GM15510 (cell line): ENCODE results near the gene HHAT.

Experiments
- POLR2A ChIP-seq: IDR thresholded peaks from 3 replicates; pipeline ENCODE4 v1.6.1; 2011; ENCODE audit warnings: borderline replicate concordance; ENCODE audit not compliant: insufficient read length; ENCODE audit errors: extremely low read depth

The HHAT gene

GRCh38 chr1:210647406-210648333, 319.0 kb downstream of the HHAT start:
- TF ChIP-seq POLR2A, result no peak

DNA sequence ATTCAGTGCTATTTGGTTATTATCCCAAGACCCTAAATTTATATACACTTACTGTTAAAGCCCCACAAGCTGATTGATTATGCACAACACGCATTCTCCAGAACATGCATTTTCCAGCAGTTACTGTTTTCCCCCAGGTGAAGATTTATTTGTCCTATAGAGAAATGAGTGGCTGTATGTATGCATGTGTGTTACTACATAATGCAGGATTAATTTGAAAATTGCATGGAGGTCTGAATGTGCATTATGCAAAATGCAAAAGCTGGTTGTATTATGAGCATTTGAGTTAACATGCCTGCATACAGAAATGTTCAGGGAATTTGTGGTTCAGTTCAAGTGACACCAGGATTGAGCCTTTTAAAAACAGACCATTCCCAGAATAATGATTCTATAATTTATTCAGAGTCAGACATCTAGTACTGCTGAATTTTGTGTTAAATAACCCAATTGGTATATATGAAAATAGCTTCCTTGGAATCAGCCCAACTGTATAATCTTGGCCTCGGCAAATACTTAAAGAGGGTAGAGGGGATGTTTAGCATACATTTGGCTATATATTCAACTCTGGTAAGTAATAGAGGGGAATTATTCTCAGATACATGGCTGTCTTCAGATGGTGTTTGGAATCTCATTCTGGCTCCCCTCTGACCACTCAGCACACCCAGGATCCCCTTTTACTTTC, 320.0 kb downstream of the HHAT start:
- no peak for TF ChIP-seq POLR2A

GRCh38 chr1:210650403-210650802, 321.7 kb downstream of the HHAT start:
- TF ChIP-seq POLR2A, result no peak

DNA sequence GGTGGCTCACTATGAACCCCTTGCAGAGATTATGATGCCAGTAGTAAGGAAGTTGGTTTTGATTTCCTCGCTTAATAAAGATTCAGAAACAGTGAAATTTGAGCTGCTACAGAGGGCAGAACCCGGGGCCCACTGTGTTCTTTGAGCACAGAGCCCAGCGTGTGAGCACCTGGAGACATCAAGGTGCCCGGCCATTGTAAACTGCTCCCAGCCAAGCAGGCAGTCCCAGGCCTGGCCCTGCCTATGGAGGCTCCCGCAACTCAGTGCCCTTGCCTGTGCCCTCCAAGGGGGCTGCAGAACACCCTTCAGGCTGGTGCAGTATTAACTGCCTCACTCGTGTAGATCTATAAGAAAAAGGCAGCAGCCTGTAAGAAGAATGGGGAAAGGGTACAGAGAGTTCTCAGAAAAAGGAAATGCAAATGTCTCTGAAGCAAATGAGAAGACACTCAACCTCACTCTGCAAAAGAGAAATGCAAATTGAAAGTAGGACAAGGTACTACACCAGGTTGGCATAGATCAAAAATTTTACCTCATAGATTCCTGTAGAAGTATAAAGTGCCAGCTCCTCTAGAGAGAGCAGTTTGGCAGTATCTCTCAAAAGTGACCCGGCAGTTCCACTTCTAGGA, 323.7 kb downstream of the HHAT start:
- TF ChIP-seq POLR2A, result no peak

- no peak for TF ChIP-seq POLR2A
These were observed 325.1 kb downstream of the HHAT start for GRCh38 chr1:210653771-210654170.

DNA sequence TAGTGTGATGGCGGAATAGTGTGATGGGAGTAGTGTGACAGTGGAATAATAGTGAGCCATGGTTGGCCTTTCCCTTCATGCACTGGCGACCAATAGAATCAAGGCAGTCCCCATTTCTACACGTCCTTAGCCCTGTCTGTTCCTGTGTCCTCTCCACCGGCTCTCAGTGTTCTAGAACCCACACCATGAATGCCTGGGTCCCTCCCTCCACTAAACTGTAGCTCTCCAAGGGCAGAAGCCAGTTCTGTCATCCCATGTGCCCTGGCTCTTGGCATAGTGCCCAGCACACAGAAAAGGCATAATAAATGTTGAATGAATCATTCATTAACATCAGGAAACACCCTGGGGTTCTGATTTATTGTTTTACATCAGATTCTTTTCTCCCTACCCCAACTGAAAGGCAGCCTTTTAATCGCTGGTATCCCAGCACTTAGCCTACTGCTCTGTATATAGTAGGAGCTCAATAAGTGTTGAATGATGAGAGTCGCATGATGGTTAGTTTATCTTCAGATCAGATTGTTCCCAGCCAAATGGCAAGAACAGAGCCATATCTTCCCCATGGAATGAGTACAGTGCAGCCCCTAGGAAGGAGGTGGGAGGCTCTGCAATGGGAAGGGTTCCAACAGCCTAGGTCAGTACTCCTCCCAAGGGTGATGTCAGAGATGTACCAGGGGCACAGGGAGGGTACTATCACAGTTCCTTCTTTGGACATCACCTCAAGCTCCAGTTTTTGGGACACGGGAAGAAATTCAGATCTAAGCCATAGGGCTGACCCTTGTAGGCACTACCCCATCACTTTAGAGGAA, 325.7 kb downstream of the HHAT start:
- TF ChIP-seq POLR2A, result no peak

DNA sequence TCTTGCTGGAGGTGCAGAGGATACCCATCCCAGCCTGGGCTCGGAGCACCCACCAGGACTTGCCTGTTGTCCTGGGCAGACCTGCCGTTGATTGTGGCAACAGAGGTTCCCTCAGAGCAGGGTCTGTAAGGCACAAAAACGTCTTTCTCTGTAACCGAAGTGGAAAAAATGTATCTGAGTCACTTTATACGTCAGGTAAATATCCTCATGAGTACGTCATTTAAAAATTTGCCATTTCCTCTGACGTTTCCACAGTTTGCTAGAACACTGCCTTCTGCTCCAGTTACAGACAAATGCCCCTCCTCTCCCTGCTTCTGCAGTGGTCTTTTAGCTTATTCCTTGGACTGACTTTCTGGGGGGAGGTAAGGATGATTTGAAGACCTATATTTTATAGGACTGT, 326.8 kb downstream of the HHAT start:
- no peak for TF ChIP-seq POLR2A

- TF ChIP-seq POLR2A, result no peak
These were observed 329.1 kb downstream of the HHAT start for GRCh38 chr1:210657806-210658205.

DNA sequence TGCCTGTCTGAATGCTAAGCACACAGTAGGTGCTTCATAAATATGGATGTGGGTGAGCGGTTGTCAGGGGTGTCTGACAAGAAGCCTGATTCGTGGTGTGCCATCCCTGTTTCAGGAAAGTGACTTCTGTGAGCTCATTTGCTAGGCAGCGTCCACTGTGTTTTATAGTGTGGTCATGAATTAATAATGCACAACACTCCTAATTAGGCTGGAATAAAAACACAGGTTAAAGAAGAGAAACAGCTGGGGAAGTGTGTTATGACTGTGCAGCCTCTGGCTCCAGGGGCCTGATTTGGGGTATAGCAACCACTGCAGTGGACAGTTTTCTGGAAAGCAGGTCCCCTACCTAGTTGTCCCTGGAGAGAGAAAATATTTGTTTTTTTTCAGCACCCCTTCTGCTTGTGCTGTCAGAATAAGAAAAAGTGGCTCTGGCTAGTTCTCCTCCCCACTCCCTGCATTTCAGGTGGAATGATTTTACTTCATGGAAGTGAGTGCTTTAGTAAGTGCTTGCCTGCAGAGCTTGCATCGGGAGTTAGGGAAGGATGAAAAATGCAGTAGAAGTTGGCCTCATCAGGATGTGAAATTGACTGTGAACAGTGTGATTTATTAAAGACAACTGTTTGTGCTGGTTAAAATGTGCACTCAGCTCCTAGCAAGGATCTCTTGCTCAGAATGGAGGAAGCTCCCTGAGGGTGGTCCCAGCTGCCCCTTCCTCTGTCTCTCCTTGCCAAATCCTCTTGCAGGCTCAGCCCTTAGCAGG, 333.8 kb downstream of the HHAT start:
- no peak for TF ChIP-seq POLR2A

DNA sequence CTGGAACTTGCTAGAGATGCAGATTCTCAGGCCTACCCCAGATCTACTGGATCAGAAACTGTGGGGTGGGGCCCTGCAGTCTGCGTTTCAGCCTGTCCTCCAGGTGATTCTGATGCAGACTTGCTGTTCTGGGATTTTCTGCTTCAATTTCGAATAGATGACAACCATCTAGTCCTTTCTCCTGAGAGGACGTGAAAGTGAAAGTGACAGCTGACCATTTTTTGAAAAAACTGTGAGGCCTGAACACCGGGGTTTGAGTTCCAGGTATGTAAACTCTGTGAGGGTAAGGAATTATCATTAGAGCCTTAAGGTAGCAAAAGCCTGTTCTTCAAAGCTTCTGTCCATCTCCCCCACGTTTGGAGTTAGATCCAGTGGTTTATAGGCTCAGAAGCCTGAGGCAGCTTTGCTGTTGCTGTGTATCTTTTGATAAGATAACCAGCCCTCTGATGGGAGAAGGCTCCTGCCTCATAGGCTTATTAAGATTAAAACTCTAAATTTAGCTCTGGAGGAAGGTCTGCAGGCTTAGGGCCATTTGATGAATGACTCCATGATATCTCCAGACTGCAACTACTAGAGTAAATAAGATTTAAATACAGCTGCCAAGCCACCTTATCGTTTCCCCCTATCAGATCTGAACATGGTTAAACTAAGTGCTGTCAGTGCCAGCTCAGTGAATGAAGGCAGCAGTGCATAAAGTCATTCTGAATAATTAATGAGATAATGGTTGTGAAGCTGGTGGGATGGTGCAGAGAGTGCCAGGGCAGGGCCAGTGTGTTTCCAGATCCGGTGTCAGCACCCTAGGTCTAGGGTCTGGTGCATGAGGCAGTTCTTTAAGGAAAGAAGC, 335.2 kb downstream of the HHAT start:
- TF ChIP-seq POLR2A, result no peak

DNA sequence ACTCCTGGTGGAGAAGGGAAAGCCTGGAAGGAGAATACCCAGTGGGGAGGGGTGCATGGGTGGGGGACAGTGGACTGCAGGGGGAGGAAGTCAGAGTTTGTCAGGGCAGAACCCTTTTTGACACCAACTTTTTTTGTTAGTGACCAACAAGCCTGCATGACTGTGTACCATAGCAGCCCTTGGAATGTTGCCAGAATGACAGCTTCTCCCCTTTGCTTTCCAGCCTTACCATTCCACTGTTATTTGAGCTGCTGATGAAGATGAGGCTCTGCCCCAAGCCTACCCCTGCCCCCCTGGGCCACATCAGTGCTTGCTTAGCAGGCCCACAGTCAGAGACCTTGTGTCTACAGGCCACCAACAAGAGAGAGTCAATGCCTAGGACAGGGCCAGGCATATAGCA, 341.2 kb downstream of the HHAT start:
- no peak for TF ChIP-seq POLR2A

- TF ChIP-seq POLR2A, result no peak
These were observed 345.4 kb downstream of the HHAT start for GRCh38 chr1:210674151-210674550.

- TF ChIP-seq POLR2A, result no peak
These were observed 347.8 kb downstream of the HHAT start for GRCh38 chr1:210676539-210676938.
